Stimulated activated CD4-positive, alpha-beta T cell treated with anti-CD3 and anti-CD28 coated beads, Interleukin-2, amount 100 ng/mL, for 4 hours (primary cell): ENCODE results near the gene KCNK13.
"Not testable (repeated sequence)": the region's sequence is repeated elsewhere in the genome, so short reads cannot be mapped to it uniquely, and the experiment has no call there.

Experiments
- DNase-seq: peaks from one replicate; pipeline ENCODE4 v3.0.0-alpha.2; 2020; ENCODE audit warnings: low read depth

The KCNK13 gene

GRCh38 chr14:90060965-90061684, 669 bp upstream of the KCNK13 start:
- DNase-seq, result no peak

- no peak for DNase-seq
Measured at GRCh38 chr14:90062127-90062794, 467 bp downstream of the KCNK13 start.

DNA sequence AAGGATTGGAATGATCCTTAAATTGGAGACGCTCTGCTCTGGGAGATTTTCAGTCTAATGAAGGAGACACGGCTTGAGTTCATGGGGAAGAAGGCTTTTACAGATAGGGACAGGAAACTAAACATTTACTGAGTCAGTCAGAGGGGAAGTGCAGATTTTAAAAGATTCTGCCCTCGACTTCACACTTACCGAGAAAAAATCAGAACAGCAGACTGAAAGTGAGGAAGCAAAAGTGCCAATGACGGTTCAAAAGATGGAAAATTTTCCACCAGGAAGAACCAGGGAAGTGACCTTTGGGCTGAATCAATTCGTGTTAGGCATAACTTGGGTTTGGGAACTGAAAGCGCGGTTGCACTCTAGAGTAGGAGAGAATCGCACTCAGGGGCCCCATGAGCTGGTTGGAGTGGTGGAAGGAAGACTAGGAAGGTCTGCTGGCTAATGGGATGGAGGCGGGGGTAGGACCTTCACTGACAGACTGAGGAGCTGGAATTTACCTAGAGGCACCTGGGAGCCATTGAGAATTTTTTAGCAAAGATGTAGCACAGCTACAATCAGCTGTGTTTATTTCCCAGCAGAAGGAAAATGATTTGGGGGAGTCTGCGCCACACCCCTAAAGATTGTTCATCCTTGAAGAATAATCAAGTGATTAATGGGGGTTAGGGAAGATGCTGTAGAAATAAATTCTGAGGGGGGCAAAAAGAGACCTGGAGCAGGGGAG, 1.2 kb downstream of the KCNK13 start:
- DNase-seq, result no peak

DNA sequence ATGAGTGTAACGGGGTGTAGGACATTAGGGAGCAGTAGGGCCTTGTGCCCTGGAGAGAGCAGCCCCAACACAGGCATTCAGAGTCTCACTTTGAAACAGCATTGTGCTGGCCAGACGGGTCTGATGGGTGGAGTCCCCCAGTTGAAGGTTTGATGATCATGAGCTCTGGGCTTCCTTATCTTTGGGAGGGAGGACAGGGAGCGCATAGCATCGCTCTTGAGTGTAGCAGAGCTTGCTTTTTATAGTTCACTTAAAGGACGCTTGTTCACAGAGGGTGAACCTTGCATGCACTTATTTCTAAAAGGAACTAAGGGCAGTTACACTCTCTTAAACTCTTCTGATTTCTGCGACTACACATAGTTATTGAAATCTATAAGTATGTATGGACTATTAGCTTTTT, 10.6 kb downstream of the KCNK13 start:
- DNase-seq, result no peak

GRCh38 chr14:90079576-90079975, 17.8 kb downstream of the KCNK13 start:
- no peak for DNase-seq

GRCh38 chr14:90087433-90087832, 25.6 kb downstream of the KCNK13 start:
- no peak for DNase-seq

DNA sequence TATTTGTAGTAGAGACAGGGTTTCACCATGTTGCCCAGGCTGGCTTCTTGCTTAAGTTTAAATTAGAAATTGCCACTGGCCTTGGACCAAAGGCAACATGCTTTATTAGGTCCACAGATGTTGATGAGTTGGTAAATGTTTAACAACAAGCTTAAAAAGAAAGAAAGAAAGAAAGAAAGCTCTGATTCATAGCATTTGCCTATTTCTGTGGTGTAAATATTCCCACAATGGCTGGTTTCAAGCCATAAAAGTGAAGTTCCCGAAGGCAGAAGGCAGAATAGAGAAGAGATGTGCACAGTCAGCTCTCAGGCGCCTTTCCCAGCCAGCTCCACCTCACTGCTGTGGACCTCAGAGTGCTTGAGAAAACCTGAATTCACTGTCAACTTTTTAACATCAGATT, 26.4 kb downstream of the KCNK13 start:
- no peak for DNase-seq

DNA sequence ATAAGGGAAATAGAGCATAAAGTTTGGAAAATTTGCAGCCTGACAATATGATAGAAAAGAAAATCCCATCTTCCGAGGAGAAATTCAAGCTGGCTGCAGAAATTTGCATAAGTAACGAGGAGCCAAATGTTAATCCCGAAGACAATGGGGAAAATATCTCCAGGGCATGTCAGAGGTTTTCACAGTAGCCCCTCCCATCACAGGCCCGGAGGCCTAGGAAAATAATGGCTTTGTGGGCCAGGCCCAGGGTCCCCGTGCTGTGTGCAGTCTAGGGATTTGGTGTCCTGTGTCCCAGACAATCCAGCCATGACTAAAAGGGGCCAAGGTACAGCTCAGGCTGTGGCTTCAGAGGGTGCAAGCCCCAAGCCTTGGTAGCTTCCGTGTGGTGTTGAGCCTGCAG, 27.7 kb downstream of the KCNK13 start:
- not testable (repeated sequence) for DNase-seq

GRCh38 chr14:90091393-90091792, 29.6 kb downstream of the KCNK13 start:
- DNase-seq, result no peak

GRCh38 chr14:90093942-90094595, 32.3 kb downstream of the KCNK13 start:
- DNase-seq, result no peak

DNA sequence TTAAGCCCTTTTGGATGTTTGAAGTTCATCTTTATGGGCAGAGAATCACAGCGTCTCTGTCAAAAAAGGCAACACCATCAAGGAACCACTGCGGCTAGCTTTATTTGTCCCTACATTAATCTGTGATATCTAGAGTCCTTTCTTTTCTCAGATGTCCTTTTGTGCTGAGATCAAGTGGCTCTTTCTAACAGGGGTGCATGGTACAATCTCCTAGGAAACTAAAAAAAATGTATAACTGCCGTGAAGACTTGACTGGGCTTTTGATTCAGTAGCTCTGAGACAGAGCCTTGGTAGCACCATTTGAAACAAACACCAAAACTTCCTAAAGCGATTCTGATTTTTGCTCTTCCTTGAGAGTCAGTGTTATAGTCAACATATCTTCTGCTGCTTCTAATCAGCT, 33.3 kb downstream of the KCNK13 start:
- no peak for DNase-seq

GRCh38 chr14:90096566-90096965, 34.8 kb downstream of the KCNK13 start:
- DNase-seq, result no peak

- no peak for DNase-seq
Measured at GRCh38 chr14:90103808-90104207, 42.0 kb downstream of the KCNK13 start.

- no peak for DNase-seq
Measured at GRCh38 chr14:90105756-90106155, 44.0 kb downstream of the KCNK13 start.

DNA sequence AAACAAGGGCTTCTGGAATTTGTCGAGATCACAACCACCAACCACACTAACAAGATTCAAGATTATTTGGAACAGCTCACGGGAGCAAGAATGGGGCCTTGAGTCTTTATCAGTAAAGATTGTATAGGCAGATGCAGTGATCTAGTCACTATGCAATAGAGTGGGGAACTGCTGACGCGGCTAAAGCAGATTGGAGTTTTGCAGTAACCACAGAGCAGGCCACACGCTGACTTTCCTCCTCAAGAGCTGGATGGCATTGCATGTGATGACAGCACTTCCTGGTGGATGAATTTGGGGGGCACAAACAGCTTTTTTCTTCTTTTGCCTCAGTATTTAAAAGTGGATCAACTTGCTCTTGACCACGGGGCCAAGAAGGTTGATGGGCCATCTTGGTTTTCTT, 46.0 kb downstream of the KCNK13 start:
- DNase-seq, result no peak

GRCh38 chr14:90109858-90110257, 48.1 kb downstream of the KCNK13 start:
- no peak for DNase-seq

DNA sequence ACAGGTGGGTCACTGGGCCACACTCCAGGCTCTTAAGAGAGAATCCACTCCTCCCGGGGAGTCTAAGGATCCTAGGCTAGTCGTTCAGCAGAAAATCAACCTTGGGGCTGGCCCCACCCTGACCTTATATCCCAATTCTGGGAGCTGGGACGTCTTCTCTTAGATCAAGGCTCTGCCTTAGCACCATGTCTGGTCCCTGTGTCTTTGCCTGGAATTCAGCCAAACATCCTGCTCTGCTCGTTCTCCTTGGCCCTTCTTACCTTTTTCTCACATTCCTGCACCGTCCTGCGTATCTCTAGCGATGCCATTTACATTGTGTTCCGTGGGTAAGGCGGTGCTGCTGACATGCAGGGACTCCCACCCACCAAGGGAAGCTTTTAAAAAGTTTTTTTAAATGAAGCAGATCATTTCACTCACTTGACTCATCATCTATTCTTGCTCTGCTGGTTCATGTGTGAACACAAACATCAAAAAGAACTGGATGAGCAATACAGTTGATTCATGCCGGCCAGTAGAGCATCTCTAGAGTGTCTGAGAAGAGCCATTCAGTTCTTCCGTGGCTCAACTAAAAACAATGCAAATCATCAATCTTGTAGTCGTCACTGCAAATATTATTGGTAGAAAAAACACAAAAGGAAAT, 50.2 kb downstream of the KCNK13 start:
- DNase-seq, result no peak

DNA sequence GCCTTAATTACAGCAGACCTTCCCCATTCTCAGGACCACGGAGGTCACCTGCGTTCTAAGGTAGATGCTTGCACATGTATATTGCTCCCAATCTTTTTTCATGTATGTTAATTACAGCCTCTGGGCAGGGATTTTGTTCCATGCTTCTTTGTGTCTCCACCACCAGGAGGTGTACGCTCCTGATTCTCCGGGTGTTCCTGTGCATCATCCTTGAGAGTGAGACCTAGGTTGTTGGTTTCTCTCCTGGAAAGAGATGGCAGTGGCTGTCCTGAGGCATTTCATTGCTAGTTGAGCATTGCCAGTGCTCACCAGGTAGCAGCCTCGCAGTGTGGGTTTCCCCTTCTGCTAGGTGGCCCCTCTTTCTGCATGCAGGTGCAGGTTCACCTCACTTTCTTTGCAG, 52.8 kb downstream of the KCNK13 start:
- no peak for DNase-seq

- no peak for DNase-seq
Measured at GRCh38 chr14:90115780-90116179, 54.0 kb downstream of the KCNK13 start.

DNA sequence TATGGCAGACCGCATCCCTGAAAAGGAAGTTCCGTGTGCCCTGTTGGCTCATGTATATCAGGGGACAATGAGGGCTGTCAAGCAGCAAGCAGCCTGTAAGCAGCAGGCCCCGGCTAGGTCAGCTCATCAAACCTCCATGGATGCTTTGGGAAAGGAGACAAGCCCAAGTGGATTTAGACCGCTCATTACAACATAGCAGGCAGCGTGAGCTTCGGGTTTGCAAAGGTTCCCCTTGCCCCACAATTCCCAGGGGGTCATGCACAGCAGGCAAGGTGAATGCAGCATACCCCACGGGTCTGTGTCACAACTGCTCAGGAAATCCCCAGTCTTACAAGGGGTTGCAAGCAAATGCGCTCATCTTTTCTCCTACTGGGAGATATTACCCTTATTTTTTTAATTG, 54.6 kb downstream of the KCNK13 start:
- no peak for DNase-seq

GRCh38 chr14:90118027-90118426, 56.2 kb downstream of the KCNK13 start:
- no peak for DNase-seq

DNA sequence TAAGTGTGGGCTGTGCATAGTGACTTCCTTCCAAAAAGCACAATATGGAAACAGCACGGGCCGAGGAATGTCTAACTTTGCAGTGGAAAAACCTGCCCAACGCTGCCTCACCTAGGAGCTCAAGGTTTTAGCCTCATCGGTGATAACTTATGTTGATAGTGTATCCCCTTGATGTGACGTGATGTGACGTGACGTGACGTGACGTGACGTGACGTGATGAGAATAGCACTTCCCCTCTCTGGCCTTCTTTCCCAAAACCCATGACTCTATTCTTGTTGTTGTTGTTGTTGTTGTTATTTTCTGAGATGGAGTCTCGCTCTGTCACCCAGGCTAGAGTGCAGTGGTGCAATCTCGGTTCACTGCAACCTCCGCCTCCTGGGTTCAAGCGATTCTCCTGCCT, 64.5 kb downstream of the KCNK13 start:
- no peak for DNase-seq
